Activated CD4-positive, alpha-beta T cell treated with anti-CD3 and anti-CD28 coated beads for 4 hours (primary cell): ENCODE data around the gene TLK1.
"Not testable (repeated sequence)": the region's sequence is repeated elsewhere in the genome, so short reads cannot be mapped to it uniquely, and the experiment has no call there.

Experiments
- DNase-seq, 2 donors: peaks; one replicate each; pipeline ENCODE4 v3.0.0-alpha.2; 2020

Gene TLK1

DNA sequence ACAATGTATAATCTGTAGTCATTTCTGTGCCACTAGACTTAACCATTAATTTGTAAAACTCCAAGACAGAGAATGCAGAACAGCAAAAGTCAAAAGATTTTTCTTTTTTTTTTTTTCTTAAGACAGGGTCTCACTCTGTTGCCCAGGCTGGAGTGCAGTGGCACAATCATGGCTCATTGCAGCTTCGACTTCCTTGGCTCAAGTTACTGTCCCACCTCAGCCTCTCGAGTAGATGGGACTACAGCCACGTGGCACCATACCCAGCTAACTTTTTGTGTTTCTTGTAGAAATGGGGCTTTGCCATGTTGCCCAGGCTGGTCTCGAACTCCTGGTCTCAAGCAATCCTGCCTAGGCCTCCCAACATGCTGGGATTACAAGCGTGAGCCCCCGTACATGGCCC is 80.1 kb downstream of the TLK1 start:
- DNase-seq = no peak

DNA sequence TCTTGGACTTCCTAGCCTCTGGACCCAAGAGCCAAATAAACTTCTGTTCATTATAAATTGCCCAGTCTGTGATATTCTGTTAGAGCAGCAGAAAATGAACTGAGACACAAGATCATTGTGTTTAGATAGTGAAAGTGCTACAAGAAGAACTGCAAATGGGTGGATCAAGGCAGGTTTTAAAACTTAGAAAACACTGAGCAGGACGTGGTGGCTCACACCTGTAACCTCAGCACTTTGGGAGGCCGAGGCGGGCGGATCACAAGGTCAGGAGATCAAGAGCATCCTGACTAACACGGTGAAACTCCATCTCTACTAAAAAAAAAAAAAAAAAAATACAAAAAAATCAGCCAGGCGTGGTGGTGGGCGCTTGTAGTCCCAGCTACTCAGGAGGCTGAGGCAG is 84.3 kb downstream of the TLK1 start:
- not testable (repeated sequence) for DNase-seq

DNA sequence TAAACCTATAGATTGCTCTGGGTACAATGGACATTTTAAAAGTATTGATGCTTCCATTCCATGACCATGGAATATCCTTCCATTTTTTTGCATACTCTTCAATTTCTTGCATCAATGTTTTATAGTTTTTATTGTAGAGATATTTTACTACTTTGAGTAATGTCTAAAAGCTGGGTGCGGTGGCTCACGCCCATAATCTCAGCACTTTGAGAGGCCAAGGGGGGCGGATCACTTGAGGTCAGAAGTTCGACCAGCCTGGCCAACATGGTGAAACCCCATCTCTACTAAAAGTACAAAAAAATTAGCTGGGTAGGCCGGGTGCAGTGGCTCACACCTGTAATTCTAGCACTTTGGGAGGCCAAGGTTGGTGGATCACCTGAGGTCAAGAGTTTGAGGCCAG is 88.5 kb downstream of the TLK1 start:
- DNase-seq = no peak

DNA sequence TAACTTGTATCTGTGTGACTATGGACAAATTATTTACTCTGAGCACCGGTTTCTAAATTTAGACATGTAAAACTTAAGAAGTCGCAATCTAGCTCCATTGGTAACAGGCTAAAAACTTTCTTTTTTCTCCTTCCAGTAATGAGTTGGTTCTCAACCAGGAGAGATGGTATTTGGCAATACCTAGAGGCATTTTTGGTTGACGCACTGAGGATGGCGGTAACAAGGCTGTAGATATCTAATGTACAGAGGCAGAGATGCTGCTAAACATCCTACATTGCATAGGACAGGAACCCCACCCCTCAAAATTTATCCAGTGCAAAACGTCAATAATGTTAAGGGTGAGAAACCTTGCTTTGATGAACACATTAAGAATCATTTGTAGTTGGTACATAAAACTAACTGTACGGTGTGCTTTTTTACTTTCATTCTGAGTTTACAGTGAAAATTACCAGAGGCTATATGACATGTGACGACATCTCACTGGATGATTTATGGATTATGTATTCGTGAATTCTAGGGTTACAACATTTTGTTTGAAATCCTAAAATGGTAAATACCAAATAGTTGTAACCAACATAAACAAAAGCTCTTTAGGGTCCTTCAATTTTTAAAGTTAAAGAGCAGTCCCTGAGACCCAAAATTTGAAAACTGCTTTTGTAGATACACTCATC is 91.3 kb downstream of the TLK1 start:
- DNase-seq = no peak

DNA sequence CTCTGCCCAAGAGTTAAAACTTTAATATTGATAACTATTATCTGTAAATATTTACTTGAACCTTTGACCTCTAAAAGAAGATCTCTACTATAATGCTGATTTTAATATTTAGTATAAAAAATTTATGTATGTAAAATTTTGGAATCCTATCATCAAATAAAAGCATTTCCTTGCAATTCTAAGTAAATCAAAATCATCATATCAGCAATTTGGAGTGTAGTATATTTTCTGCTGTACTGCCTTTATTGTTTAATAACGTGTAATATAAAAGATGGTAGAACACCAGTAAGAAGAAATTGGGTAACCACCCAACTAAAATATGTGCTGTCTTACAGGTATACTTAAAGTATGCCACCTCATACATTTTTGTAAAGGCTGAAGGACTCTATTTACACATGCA is 94.6 kb downstream of the TLK1 start:
- no peak for DNase-seq

DNA sequence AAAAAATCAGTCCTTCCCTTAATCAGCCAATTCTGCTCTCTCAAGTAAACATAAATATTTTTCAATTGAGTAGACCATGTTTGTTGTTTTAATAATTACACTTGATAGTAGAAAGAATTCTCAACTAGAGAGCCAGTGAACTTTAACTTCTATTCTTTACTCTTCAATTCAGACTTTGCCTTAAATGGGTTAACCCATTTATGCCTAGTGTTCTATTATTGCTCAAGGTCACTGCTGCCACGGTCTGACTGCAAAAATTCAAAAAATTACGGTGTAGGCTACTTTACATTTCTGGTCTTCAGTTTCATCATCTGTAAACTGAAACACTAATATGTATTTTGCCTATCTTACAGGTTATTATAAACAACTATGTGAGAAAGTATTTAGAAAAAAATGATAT is 103.1 kb downstream of the TLK1 start:
- DNase-seq = no peak

DNA sequence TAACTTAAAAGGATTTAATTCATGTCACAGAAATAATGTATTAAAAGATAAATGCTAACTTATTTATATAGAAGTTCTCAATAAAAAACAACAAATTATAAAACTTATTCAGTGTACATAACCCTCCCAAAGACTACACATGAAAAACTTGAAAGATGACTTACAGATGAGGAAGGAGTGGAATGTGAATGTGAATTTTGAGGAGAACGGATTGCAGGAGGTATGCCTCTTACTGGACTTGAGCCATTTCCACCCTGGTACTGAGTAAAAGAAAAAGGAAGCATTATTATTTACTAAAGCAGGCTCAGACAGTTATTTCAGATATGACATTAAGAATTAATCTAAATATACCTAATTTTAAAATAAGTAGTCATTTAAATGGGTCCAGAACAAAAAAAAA is 104.4 kb downstream of the TLK1 start:
- DNase-seq = no peak

DNA sequence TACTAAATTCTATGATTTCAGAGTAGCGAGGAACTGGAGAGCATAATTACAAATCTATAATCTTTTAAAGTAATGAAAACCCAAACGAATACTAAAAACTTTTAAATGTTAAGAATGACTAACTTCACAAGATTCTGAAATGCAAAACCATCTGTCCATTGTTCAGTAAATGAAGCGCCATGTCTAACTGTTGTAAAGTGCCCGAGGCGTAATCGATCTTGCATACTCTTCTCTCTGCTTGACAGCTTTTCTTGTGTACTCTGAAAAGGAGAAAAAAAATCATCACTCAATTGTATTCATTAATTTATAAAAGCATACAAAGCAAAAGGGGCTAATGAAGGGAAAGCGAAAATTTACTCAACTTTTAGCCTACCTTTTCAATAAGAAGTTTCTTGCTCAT is 111.0 kb downstream of the TLK1 start:
- DNase-seq = no peak

DNA sequence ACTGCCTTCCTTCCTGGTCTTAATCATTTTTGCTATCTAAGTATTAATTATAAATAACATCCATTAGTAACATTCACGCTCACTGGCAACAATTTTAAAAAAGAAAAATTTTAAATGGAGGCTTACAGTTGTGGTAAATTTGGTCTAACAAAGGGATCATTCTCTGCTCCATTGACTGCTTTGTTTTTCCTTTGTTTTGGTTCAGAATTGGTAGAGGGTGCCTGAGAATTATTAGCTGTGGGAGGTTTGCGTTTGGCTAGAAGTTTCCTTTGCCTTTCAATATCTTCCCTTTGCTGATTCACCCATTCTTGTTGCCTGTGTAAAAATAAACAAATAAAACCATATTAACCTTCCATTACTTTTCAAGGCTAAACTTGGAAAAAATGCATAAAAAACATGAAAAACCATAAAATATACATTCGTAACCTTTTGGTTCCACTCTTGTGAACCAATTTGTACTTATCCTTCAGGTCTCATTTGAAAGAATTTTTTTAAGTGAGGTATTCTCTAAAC is 114.6 kb downstream of the TLK1 start:
- DNase-seq = no peak

DNA sequence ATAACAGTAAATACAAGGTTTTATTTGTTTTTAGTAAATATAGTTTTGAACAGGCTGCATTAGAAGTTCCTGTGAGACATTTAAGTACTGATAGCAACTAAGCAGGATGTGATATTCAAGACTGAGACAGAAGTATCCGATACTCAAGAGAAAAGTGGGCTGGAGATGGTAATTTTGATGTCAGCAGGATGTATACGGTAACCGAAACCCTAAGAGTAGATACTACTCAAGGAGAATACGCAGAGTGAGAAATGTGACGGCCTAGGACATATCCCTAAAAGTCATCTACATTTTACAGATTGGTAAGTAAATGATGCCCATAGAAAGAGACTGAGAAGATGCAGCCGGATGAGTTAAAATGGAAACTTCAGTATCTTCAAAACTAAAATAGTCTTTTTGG is 116.3 kb downstream of the TLK1 start:
- DNase-seq = no peak

DNA sequence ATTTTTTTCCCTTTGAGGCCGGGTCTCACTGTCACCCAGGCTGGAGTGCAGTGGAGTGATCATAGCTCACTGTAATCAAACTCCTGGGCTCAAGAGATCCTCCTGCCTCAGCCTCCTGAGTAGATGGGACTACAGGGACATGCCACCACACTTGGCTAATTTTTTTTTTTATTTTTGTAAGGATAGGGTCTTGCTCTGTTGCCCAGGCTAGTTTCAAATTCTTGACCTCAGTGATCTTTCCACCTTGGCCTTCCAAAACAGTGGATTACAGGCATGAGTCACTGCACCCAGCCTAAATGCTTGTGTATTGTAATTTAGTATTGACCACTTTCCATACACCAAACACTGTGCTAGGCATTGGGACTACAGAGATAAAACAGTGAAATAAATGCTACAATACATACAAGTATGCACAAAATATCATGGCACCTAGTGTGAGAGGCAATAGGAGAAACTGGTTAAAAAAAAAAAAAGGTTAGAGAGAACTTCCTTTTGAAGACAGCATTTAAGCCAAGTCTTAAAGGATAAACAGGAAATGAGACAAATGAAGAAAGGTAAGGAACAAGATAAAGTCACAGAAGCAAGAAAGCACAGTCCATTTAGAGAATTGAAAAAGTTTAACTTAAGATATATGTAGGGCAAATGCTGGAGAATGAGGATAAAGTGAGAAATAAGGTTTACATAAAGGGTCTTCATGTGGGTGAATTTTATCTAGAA is 118.3 kb downstream of the TLK1 start:
- no peak for DNase-seq

DNA sequence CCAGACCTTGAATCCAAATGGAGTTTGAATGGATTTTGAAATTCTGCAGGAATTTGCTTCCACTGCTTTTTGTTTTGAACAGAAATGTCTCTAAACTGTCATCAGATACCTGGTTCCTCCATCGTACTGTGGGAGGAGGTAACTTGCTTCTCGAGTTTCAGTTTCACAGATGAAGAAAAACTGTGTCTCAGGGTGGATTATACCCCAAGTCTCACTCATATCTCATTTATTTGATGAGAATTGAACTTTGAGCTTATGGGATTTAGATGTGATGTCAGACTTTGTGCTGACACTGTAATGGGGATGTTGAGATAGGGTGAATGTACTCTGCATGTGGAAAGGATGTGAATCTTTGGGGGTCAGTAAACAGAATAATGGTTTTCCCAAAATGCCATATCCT is 124.2 kb downstream of the TLK1 start:
- DNase-seq = no peak

DNA sequence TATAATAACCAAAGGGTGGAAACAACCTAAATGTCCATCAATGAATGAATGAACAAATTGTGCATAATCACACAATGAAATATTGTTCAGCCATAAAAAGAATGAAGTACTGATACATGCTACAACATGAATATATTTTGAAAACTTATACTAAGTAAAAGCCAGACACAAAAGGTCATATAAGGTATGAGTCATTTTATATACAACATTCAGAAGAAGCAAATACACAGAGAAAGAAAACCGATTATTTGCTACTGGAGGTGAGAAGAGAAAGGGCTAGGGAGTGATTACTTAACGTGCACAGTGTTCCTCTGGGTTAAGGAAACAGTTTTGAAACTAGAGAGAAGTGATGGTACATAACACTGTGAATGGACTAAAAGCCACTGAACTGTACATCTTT is 126.4 kb downstream of the TLK1 start:
- DNase-seq = no peak

DNA sequence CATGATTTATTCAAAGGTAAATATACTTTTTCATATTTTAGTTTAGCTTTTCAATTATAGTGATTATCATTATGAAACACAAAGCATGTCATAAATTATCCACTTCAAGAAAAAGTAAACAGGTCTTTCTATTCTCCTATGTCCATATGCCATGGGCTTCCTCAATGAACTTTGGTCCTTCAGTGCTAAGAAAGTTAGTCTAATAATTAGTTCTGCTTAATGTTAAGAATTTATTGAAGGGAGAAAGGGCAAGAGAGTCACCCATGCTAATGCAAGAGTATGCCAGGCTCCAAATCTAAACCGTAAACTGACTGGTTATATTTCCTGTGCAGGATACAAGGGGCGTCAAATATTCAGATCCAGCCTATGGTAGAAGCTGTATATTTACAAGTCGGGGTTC is 135.5 kb downstream of the TLK1 start:
- no peak for DNase-seq

DNA sequence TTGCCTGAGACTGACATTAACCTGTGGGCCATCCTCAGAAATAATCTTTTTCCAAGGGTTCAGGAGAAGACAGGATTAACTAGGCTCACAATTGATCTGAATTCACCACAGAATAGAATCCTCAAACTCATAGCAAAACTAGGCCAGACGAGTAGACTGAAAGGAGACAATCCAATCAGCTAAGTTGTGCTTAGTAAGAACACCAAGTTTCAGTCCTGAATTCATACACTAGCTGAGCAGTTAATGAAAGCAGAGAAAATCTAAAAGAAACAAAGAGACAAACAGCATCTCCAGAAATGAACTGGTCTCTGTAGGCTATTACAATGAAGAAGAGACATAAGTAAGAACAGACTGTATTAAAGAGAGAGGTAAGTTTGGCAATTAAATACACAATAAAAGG is 142.2 kb downstream of the TLK1 start:
- DNase-seq = no peak

DNA sequence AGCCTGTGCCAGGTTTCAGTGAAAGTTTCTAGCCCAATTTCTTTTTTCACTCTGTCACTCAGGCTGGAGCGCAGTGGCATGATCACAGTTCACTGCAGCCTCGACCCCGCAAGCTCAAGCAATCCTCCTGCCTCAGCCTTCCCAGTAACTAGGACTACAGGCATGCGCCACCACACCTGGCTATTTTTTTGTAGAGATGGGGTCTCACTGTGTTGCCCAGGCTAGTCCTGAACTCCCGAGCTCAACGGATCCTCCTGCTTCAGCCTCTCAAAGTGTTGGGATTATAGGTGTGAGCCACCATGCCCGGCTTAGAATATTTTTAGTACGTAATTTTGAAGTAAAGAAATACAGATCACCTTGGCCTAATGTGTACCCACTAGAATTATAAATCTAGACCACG is 144.6 kb downstream of the TLK1 start:
- DNase-seq = no peak

DNA sequence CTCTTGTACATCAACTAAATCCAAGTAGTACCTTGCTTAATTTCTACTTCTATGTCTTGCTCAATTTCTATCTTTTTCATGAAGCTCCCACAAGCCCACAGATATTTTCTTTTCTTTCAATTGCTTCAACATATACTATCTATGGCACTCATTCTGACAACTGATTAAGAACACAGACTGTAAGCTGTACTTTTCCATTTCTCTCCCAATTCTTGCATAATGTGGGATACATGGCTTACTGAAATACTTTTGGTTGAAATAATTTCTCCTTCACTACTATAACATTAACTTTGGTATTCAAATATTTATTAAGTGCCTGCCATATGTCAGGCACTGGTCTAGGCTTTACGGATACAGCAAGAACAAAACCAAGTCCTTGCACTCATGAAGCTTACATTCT is 146.8 kb downstream of the TLK1 start:
- no peak for DNase-seq

DNA sequence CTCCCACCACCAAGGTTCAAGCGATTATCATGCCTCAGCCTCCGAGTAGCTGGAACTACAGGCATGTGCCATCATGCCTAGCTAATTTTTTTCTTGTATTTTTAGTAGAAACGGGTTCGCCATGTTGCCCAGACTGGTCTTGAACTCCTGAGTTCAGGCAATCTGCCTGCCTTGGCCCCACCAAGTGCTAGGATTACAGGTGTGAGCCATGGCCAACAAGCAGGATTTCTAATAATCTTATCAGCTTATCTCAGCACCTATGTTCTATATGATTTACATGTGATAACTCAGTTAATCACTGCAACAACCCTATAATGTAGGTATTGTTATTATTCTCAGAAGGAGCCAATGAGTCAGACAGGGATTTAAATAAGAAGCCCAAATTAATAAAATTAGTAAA is 151.3 kb downstream of the TLK1 start:
- DNase-seq = no peak

DNA sequence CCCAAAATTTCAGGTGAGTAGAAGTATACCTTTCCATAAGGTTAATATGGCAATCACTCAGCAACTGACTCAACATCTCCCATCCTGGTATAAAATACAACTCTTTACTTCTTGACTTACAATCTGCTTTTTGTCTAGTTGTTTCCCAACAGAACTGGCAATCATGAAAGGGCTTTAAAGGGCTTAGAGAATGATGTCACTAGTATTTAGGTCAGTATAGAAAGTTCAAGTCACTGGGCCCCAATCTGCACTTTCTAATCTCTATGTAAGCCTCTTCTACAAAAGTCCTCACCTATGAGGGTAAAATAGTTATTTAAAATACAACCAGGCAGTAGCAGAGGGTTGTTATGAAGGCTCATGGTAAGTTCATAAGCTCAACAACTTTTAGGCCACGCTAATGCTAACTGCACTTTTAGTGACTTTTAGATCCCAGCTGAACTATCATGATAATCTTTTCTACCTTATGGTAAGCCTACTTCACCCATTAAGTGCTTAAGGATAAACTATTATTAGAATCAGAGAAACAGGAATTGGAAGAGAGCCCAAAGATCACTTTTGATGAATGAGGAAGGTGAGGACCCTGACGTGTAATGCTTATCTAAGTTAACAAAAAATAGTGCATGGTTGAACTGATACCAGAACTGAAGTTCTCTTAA is 152.0 kb downstream of the TLK1 start:
- DNase-seq = no peak

DNA sequence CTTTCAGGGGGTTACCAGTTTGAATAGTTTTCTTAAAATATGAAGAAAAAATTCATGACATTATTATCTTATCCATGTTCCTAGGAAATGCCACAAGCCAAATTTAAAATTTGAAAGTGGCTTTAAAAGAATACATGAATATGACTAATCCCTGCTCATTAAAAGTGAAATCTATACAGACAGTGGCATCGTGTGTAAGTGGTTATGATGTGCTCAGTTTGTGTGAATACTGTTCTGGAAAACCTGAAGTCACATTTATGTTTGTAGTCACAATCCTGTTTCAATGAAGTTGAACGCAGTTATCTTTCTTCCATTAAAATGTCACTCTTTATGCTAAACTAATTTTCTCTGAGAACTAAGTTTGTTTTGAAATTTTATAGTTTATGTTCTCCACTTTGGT is 155.9 kb downstream of the TLK1 start:
- DNase-seq = no peak

DNA sequence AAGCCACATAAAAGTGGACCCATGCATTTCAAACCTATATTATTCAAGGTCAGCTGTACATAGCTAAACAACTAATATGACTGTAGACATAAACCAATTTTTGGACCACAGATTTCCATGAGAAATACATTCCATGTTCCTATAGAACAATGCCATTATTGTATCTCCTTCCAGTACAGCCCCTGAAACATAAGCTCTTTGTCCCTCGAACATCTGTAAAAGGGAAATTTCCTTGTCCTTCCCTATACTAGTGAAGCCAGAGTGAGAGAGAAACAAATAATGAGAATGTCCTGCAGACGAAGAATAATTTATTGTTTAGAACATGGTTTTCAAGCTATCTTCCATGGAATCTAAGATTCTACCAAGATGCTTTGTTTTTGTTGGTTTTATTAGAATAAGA is 156.3 kb downstream of the TLK1 start:
- no peak for DNase-seq

DNA sequence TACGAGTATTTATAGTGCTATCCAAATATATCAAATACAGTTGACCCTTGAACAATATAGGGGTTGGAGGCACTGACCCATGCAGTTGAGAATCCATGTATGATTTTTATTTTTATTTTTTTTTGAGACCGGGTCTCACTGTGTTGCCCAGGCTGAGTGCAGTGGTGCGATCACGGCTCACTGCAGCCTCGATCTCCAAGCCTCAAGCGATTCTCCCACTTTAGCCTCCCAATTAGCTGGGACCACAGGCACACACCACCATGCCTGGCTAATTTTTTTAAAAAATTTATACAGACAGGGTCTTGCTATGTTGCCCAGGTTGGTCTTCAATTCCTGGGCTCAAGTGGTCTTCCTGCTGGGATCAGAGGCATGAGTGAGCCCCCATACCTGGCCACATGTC is 161.0 kb downstream of the TLK1 start:
- DNase-seq = no peak

DNA sequence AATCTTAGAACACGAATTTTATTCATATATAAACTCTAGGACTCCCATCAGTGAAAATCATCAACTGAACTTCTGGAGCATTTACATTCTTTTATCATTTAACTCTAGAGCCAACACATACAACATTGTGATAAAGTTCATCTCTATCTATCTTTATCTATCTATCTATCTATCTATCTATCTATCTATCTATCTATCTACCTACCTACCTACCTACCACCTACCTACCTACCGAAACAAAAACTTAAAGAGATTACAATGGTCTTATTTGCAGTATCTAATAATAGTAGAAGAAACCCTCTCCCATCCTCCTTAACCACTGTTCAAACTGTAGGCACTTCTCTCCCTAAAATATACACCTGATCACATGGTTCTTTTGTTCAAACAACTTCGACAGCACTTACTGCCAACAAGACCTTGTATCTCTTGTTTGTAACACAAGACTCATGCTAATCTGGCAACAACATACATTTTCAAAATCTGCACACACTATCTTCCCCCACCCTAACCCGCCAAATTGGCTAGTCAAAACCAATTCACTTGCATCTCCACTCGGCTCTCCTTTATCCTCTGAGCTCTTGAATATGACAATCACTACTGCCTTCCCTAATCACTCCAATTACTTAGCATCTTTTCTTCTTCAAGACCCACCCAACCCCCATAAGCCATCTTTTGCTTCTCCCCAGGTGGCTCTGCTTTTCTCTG is 162.6 kb downstream of the TLK1 start:
- no peak for DNase-seq

DNA sequence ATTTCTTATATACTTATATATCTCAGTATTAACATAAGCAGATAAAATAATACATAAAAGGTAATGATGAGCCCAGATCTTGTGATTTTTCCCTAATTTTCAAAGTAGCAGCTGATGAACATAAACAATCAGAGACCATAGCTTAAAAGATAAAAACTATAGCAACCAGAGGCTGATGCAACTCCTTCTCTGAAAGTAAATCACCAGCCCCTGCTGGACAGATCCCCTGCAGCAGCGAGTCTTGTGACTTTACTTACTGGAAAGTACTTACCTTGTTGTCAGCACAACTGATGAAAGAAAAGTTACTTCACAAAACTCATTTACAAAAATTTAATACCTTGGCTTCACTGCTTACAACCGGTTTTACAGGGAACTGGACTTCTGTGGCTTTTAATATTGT is 164.4 kb downstream of the TLK1 start:
- no peak for DNase-seq
